Prostate gland (tissue), 2 donors: Measurements from ENCODE around the gene TAPT1. TPM values are rescaled to one million over a fixed set of nuclear protein-coding genes. Genes with fewer than 3 reads are reported as not detected.
A peak's percentile ranks its signal among the peaks of the same experiment; 100 is the strongest.

Experiments
- DNase-seq: peaks from one replicate; pipeline ENCODE4 v3.0.0-alpha.2; 2019; ENCODE audit warnings: low spot score
- H3K27ac ChIP-seq, 2 donors: fragments of 200-600 bp; sonication (generic); 2 replicates each; pipeline ENCODE4 v1.5.1; 2017 to 2019
- H3K27me3 ChIP-seq: fragments of 200-600 bp; sonication (generic); replicated peaks from 2 replicates; pipeline ENCODE4 v1.5.1; 2019; ENCODE audit not compliant: insufficient read depth
- H3K36me3 ChIP-seq, 2 donors: fragments of 200-600 bp; sonication (generic); 1 replicate in 1 of 2; 2 replicates in 1 of 2; pipeline versions ENCODE4 v1.5.1 to v1.8.1; 2017 to 2019
- H3K4me1 ChIP-seq: fragments of 200-600 bp; sonication (generic); replicated peaks from 2 replicates; pipeline ENCODE4 v1.5.1; 2019
- H3K4me3 ChIP-seq, 2 donors: fragments of 200-600 bp; sonication (generic); 2 replicates each; pipeline ENCODE4 v1.5.1; 2017 to 2019
- H3K9me3 ChIP-seq: fragments of 200-600 bp; sonication (generic); 2 replicates; pipeline ENCODE4 v1.5.1; 2017
- CTCF ChIP-seq, 4 experiments: fragments of 200-600 bp in 2 of 4; fragments of 450-650 bp in 2 of 4; sonication (generic) in 2 of 4; IDR thresholded peaks; 1 replicate in 3 of 4; 2 replicates in 1 of 4; pipeline ENCODE4 v1.5.1; 2016 to 2019; ENCODE audit warnings: antibody characterized with exemption in 4 of 4, mild to moderate bottlenecking in 2 of 4, moderate library complexity in 2 of 4
- POLR2A ChIP-seq: fragments of 450-650 bp; IDR thresholded peaks from one replicate; pipeline ENCODE4 v1.6.1; 2016; ENCODE audit warnings: antibody characterized with exemption, mild to moderate bottlenecking
- POLR2AphosphoS5 ChIP-seq: sonication (generic); formaldehyde crosslinking; IDR thresholded peaks from one replicate; pipeline ENCODE4 v1.6.1; 2017; ENCODE audit warnings: antibody characterized with exemption
- WGBS: methylation state at CpG from one replicate; pipeline ENCODE4 v1.1.5; 2018; 5-methylcytosine and 5-hydroxymethylcytosine counted together
- intact Hi-C: fragments of 100-400 bp; cut with DNase I; formaldehyde crosslinking; loops from one replicate; pipeline ENCODE4 v1.14.2; 2022
- total RNA-seq, 2 donors: library from RNA; depleted of rRNA; stranded (reverse); fragments of >200 nt; gene quantifications; one replicate each; pipeline ENCODE4 v1.1.0, GENCODE V29; 2016

Gene TAPT1
- total RNA-seq, 2 donors from 2014 or later, result 16.2 to 48.6 TPM

GRCh38 chr4:16205298-16206164 is 20.7 kb downstream of the TAPT1 start:
- Histone ChIP-seq H3K27ac (no peak overlapping the region), H3K36me3 (no peaks in the 10 kb centered on the region), H3K27me3 (no peaks in the 10 kb centered on the region), H3K9me3 (no peaks in the 10 kb centered on the region), H3K4me3 (no peak overlapping the region), H3K4me1 (no peaks in the 10 kb centered on the region)
- 69% methylated on average over 7 of the region's 7 CpGs for WGBS
- intact Hi-C loops, result no loop called here
- DNase-seq, result no peak
- no peak for TF ChIP-seq POLR2AphosphoS5
- peak; percentile 30 to 50 (median 40) for TF ChIP-seq CTCF (IDR thresholded peaks at IDR 0.05)
- TF ChIP-seq POLR2A, result no peak

GRCh38 chr4:16204505-16204904 is 21.8 kb downstream of the TAPT1 start:
- TF ChIP-seq POLR2A, result no peak
- TF ChIP-seq CTCF (IDR thresholded peaks at IDR 0.05), result no peak
- TF ChIP-seq POLR2AphosphoS5, result no peak
- Histone ChIP-seq H3K4me1 (no peaks in the 10 kb centered on the region), H3K4me3 (no peak overlapping the region), H3K36me3 (no peaks in the 10 kb centered on the region), H3K27ac (no peak overlapping the region), H3K9me3 (no peaks in the 10 kb centered on the region), H3K27me3 (no peaks in the 10 kb centered on the region)
- 84% methylated on average over 3 of the region's 3 CpGs for WGBS
- DNase-seq, result no peak
- intact Hi-C loops, result loop anchor here (5.0 kb wide), 1 partner anchor 63 kb away; no protein-coding TSS in a partner anchor

- 89% methylated on average over 2 of the region's 2 CpGs for WGBS
- H3K36me3 ChIP-seq, result no peaks in the 10 kb centered on the region
- TF ChIP-seq POLR2A (no peak), POLR2AphosphoS5 (no peak), CTCF (IDR thresholded peaks at IDR 0.05) (no peak)
- H3K4me1 ChIP-seq, result no peaks in the 10 kb centered on the region
- H3K4me3 ChIP-seq, result no peak overlapping the region
- H3K27me3 ChIP-seq, result no peaks in the 10 kb centered on the region
- DNase-seq, result no peak
- H3K27ac ChIP-seq, result no peak overlapping the region
- H3K9me3 ChIP-seq, result no peaks in the 10 kb centered on the region
- intact Hi-C loops, result loop anchor here (5.0 kb wide), 1 partner anchor 64 kb away; no protein-coding TSS in a partner anchor
Measured at GRCh38 chr4:16203083-16203482, 23.2 kb downstream of the TAPT1 start.

- no peaks in the 10 kb centered on the region for H3K4me1 ChIP-seq
- intact Hi-C loops, result loop anchor here (5.0 kb wide), 1 partner anchor 65 kb away; no protein-coding TSS in a partner anchor
- WGBS, result 83% methylated on average over 2 of the region's 2 CpGs
- DNase-seq, result no peak
- H3K27ac ChIP-seq, result no peak overlapping the region
- no peak overlapping the region for H3K4me3 ChIP-seq
- no peaks in the 10 kb centered on the region for H3K36me3 ChIP-seq
- no peaks in the 10 kb centered on the region for H3K27me3 ChIP-seq
- TF ChIP-seq POLR2A (no peak), POLR2AphosphoS5 (no peak), CTCF (IDR thresholded peaks at IDR 0.05) (no peak)
- no peaks in the 10 kb centered on the region for H3K9me3 ChIP-seq
Measured at GRCh38 chr4:16202598-16202997, 23.7 kb downstream of the TAPT1 start.
